ENCODE results near the gene QTRT2.

Gene QTRT2

DNA sequence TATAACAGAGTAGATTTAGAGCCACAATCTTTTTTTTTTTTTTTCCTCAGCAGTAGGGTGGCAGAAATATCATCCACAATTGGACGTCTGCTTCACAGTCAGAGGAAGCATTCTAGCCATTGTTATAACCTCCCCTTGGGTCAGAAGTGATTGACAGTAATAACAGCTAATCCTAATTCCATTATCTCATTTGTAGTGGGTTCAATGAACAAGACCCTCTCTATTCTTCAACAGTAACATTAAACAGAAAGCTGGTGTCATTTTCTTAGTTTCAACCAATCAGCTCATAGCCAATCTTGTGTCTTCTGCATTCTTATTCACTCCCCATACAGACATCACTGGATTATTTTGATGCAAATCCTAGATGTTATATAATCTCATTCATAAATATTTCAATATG is 44.6 kb downstream of the QTRT2 start:
- Histone ChIP-seq H3K4me1 (ENCODE audit: control insufficient read depth, insufficient read depth, low read length, unreplicated experiment) (no peaks in the 10 kb centered on the region), H3K36me3 (ENCODE audit: insufficient read depth, low read length) (no peaks in the 10 kb centered on the region), H3K79me2 (ENCODE audit: control insufficient read depth, insufficient read depth, low read length, unreplicated experiment) (no peaks in the 10 kb centered on the region), H3K4me3 (ENCODE audit: low read depth, low read length) (no peak overlapping the region), H2AFZ (ENCODE audit: low read length, unreplicated experiment) (no peak overlapping the region), H3K27me3 (ENCODE audit: insufficient read depth, low read length) (no peaks in the 10 kb centered on the region), H3K27ac (ENCODE audit: low read depth, low read length) (no peak overlapping the region)

DNA sequence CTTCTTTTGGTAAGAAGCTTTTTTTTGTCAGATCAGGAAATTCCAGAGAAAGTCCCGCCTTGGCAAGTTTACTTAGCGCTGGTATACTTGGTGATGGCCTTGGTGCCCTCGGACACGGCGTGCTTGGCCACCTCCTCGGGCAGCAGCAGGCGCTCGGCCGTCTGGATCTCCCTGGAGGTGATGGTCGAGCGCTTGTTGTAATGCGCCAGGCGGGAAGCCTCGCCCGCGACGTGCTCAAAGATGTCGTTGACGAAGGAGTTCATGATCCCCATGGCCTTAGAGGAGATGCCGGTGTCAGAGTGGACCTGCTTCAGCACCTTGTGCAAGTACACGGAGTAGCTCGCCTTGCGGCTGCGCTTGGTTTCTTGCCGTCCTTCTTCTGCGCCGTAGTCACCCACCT is 46.6 kb downstream of the QTRT2 start:
- Histone ChIP-seq H3K27ac (ENCODE audit: low read depth, low read length) (no peak overlapping the region), H3K27me3 (ENCODE audit: insufficient read depth, low read length) (no peaks in the 10 kb centered on the region), H2AFZ (ENCODE audit: low read length, unreplicated experiment) (no peak overlapping the region), H3K4me1 (ENCODE audit: control insufficient read depth, insufficient read depth, low read length, unreplicated experiment) (no peaks in the 10 kb centered on the region), H3K36me3 (ENCODE audit: insufficient read depth, low read length) (no peaks in the 10 kb centered on the region), H3K79me2 (ENCODE audit: control insufficient read depth, insufficient read depth, low read length, unreplicated experiment) (no peaks in the 10 kb centered on the region), H3K4me3 (ENCODE audit: low read depth, low read length) (no peak overlapping the region)

DNA sequence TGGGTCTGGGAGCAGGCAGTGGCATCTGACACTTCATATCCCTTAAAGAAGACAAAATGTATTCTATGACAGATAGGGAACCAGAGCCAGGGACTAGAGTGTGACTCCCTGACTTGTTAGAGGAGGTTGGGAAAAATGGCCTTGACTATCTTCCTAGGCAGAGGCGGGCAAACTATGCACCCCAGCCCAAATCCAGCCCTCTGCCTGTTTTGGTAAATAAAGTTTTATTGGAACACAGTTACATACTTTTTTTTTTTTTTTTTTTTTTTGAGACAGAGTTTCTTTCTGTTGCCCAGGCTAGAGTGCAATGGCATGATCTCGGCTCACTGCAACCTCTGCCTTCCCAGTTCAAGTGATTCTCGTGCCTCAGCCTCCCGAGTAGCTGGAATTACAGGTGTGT is 47.3 kb downstream of the QTRT2 start:
- H3K4me3 ChIP-seq (ENCODE audit: low read depth, low read length): no peak overlapping the region
- H3K27me3 ChIP-seq (ENCODE audit: insufficient read depth, low read length): no peaks in the 10 kb centered on the region
- no peaks in the 10 kb centered on the region for H3K36me3 ChIP-seq (ENCODE audit: insufficient read depth, low read length)
- H3K4me1 ChIP-seq (ENCODE audit: control insufficient read depth, insufficient read depth, low read length, unreplicated experiment): no peaks in the 10 kb centered on the region
- no peaks in the 10 kb centered on the region for H3K79me2 ChIP-seq (ENCODE audit: control insufficient read depth, insufficient read depth, low read length, unreplicated experiment)
- no peak overlapping the region for H3K27ac ChIP-seq (ENCODE audit: low read depth, low read length)
- no peak overlapping the region for H2AFZ ChIP-seq (ENCODE audit: low read length, unreplicated experiment)

DNA sequence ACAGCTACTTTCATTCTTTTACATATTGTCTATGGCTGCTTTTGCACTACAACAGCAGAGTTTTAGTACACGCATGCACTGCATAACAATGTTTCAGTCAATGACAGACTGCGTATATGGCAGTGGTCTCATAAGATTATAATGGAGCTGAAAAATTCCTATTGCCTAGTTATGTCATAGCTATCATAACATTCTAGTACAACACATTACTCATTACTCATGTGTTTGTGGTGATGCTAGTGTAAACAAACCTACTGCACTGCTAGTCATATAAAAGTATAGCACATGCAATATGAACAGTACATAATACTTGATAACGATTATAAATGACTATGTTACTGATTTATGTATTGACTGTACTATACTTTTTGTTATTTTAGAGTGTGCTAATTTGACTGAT is 47.9 kb downstream of the QTRT2 start:
- Histone ChIP-seq H3K4me3 (ENCODE audit: low read depth, low read length) (no peak overlapping the region), H3K27ac (ENCODE audit: low read depth, low read length) (no peak overlapping the region), H3K79me2 (ENCODE audit: control insufficient read depth, insufficient read depth, low read length, unreplicated experiment) (no peaks in the 10 kb centered on the region)

DNA sequence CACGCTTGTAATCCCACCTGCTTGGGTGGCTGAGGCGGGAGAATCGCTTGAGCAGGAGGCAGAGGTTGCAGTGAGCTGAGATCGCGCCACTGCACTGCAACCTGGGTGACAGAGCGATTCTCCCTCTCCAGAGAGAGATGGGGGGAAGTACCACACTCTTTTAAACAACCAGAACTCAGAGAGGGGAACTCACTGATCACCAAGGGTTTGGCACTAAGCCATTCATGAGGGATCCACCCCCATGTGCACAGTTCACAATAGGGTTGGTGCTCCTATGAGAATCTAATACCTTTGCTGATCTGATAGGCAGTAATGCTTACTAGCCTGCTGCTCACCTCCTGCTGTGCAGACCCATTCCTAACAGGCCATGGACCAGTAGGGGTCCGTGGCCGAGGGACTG is 51.6 kb downstream of the QTRT2 start:
- H3K27me3 ChIP-seq (ENCODE audit: insufficient read depth, low read length): 0 out of 2 replicates have a peak, but pooled peaks cover 6% of the 10 kb centered on the region
- no peak overlapping the region for H3K4me3 ChIP-seq (ENCODE audit: low read depth, low read length)
- H3K27ac ChIP-seq (ENCODE audit: low read depth, low read length): no peak overlapping the region
- no peaks in the 10 kb centered on the region for H3K79me2 ChIP-seq (ENCODE audit: control insufficient read depth, insufficient read depth, low read length, unreplicated experiment)
- no peak overlapping the region for H2AFZ ChIP-seq (ENCODE audit: low read length, unreplicated experiment)
- no peaks in the 10 kb centered on the region for H3K4me1 ChIP-seq (ENCODE audit: control insufficient read depth, insufficient read depth, low read length, unreplicated experiment)
- no peaks in the 10 kb centered on the region for H3K36me3 ChIP-seq (ENCODE audit: insufficient read depth, low read length)

More for the DNA sequence above, 47.9 kb downstream of the QTRT2 start:
- no peaks in the 10 kb centered on the region for H3K4me1 ChIP-seq (ENCODE audit: control insufficient read depth, insufficient read depth, low read length, unreplicated experiment)
- no peaks in the 10 kb centered on the region for H3K36me3 ChIP-seq (ENCODE audit: insufficient read depth, low read length)
- H2AFZ ChIP-seq (ENCODE audit: low read length, unreplicated experiment): no peak overlapping the region
- H3K27me3 ChIP-seq (ENCODE audit: insufficient read depth, low read length): no peaks in the 10 kb centered on the region

DNA sequence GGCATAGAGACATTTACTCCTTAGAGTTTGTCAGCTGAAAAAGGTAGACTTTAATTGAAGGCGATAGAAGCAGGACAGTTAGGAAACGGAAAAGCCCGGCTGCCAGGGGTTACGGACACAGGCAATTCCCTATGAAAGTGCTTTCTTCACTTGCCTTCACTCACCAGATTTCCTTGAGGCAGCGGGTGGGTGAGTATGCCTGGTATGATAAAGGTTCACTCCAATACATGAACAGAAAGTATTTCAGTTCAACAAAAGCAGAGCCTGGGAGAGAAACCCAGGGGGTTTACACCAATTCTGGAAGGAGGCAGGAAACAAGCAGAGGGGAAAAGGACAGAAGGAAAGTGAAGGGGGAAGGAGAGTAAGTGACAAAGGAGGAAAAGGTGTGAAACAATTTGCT is 53.9 kb downstream of the QTRT2 start:
- H3K36me3 ChIP-seq (ENCODE audit: insufficient read depth, low read length): no peaks in the 10 kb centered on the region
- H3K27ac ChIP-seq (ENCODE audit: low read depth, low read length): no peak overlapping the region
- H3K79me2 ChIP-seq (ENCODE audit: control insufficient read depth, insufficient read depth, low read length, unreplicated experiment): no peaks in the 10 kb centered on the region
- H3K4me1 ChIP-seq (ENCODE audit: control insufficient read depth, insufficient read depth, low read length, unreplicated experiment): no peaks in the 10 kb centered on the region
- no peak overlapping the region for H2AFZ ChIP-seq (ENCODE audit: low read length, unreplicated experiment)
- 0 out of 2 replicates have a peak, but pooled peaks cover 6% of the 10 kb centered on the region for H3K27me3 ChIP-seq (ENCODE audit: insufficient read depth, low read length)
- no peak overlapping the region for H3K4me3 ChIP-seq (ENCODE audit: low read depth, low read length)

DNA sequence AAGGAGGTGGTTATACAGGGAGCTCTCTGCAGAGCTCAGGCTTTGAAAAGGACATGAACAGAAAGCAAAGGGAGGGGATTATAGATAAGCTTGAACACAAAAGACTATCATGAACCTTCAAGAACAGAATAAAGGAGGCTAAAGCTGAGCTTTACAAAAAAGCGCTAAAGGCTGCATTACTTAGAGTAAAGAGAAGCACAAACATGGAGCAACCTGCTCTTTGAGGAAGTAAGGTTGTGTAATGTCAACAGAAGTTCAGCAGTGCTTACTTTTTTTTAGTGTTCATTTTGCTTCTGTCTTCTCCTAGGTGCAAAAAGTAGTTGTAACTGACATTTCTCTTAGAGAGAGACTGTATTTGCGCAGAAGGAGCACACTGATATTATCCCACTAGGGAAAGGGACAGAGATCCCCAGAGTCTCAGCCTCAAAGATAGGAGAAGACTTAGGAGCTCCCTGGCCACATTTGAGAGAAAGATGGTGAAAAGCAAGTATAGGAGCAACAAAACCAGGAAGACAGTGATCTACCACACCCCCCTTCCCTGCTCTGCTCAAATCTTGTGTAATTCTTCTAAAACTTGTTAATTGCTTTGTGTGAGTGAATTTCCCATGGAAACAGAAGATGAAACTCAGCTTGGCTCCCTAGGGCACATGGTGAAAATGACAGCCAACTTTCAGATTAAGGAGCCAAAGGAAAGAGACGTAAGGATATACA is 54.7 kb downstream of the QTRT2 start:
- no peak overlapping the region for H3K27ac ChIP-seq (ENCODE audit: low read depth, low read length)
- H3K4me1 ChIP-seq (ENCODE audit: control insufficient read depth, insufficient read depth, low read length, unreplicated experiment): no peaks in the 10 kb centered on the region
- H3K79me2 ChIP-seq (ENCODE audit: control insufficient read depth, insufficient read depth, low read length, unreplicated experiment): no peaks in the 10 kb centered on the region
- 0 out of 2 replicates have a peak, but pooled peaks cover 6% of the 10 kb centered on the region for H3K27me3 ChIP-seq (ENCODE audit: insufficient read depth, low read length)
- no peak overlapping the region for H3K4me3 ChIP-seq (ENCODE audit: low read depth, low read length)
- H2AFZ ChIP-seq (ENCODE audit: low read length, unreplicated experiment): no peak overlapping the region
- no peaks in the 10 kb centered on the region for H3K36me3 ChIP-seq (ENCODE audit: insufficient read depth, low read length)

DNA sequence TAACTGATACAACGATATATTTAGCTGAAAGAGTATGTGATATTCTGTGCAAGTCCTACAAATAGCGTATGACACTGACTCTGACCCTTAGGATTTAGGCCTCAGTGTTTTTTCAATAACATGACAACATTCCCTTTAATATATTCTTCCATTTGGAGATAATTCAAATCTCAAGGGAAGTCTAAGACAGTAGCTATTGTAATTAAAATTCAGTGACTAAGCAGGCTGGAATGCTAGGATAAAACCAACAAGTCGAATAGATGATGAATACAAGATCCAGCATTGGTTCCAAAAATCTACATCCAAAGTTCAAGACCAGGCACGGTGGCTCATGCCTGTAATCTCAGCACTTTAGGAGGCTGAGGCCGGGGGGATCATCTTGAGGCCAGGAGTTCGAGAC is 56.2 kb downstream of the QTRT2 start:
- Histone ChIP-seq H3K79me2 (ENCODE audit: control insufficient read depth, insufficient read depth, low read length, unreplicated experiment) (no peaks in the 10 kb centered on the region), H3K36me3 (ENCODE audit: insufficient read depth, low read length) (no peaks in the 10 kb centered on the region), H3K4me1 (ENCODE audit: control insufficient read depth, insufficient read depth, low read length, unreplicated experiment) (no peaks in the 10 kb centered on the region), H3K4me3 (ENCODE audit: low read depth, low read length) (no peak overlapping the region), H3K27me3 (ENCODE audit: insufficient read depth, low read length) (0 out of 2 replicates have a peak, but pooled peaks cover 6% of the 10 kb centered on the region), H2AFZ (ENCODE audit: low read length, unreplicated experiment) (no peak overlapping the region), H3K27ac (ENCODE audit: low read depth, low read length) (no peak overlapping the region)

DNA sequence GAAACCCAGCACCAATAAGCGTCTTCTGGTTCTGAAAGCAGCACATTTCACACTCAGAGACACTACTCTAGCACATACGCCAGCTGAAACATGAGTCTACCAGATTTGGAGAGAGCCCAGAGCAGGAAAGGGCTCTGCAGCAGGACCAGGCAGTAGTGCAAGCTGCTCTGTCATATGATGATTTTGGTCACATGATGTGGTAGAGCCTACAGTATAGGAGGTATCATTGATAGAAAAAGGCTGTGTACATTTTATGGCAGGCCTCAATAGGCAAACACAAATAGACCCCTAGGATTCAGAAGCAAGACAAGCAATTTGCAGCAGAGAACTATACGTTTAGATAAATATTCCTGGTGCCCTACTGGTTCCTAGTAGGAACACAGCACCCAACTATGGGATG is 58.2 kb downstream of the QTRT2 start:
- Histone ChIP-seq H3K27me3 (ENCODE audit: insufficient read depth, low read length) (0 out of 2 replicates have a peak, but pooled peaks cover 6% of the 10 kb centered on the region), H3K79me2 (ENCODE audit: control insufficient read depth, insufficient read depth, low read length, unreplicated experiment) (no peaks in the 10 kb centered on the region), H3K4me1 (ENCODE audit: control insufficient read depth, insufficient read depth, low read length, unreplicated experiment) (peaks cover 2% of the 10 kb centered on the region), H2AFZ (ENCODE audit: low read length, unreplicated experiment) (no peak overlapping the region), H3K36me3 (ENCODE audit: insufficient read depth, low read length) (no peaks in the 10 kb centered on the region), H3K4me3 (ENCODE audit: low read depth, low read length) (no peak overlapping the region), H3K27ac (ENCODE audit: low read depth, low read length) (no peak overlapping the region)

DNA sequence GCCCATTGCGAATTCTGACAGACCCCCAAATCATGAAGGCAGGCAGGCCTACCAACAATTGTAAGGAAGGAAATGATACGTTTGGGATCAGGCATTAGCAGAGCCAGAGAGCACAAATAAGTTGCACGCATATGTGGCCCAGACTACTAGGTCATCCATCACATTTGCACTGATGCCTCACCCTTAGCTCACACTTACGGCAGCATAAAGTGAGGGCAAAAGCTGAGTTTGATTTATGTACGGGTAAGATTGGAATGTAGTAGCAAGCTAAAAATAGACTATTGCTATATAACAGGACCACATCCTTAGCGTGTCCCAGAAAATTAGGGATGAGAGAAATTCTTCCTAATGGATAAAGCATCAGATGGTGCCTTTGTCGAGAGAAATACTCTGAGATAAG is 58.6 kb downstream of the QTRT2 start:
- Histone ChIP-seq H3K27me3 (ENCODE audit: insufficient read depth, low read length) (0 out of 2 replicates have a peak, but pooled peaks cover 5% of the 10 kb centered on the region), H3K27ac (ENCODE audit: low read depth, low read length) (no peak overlapping the region), H3K4me1 (ENCODE audit: control insufficient read depth, insufficient read depth, low read length, unreplicated experiment) (peaks cover 6% of the 10 kb centered on the region), H3K36me3 (ENCODE audit: insufficient read depth, low read length) (no peaks in the 10 kb centered on the region), H3K79me2 (ENCODE audit: control insufficient read depth, insufficient read depth, low read length, unreplicated experiment) (no peaks in the 10 kb centered on the region), H2AFZ (ENCODE audit: low read length, unreplicated experiment) (no peak overlapping the region), H3K4me3 (ENCODE audit: low read depth, low read length) (no peak overlapping the region)

DNA sequence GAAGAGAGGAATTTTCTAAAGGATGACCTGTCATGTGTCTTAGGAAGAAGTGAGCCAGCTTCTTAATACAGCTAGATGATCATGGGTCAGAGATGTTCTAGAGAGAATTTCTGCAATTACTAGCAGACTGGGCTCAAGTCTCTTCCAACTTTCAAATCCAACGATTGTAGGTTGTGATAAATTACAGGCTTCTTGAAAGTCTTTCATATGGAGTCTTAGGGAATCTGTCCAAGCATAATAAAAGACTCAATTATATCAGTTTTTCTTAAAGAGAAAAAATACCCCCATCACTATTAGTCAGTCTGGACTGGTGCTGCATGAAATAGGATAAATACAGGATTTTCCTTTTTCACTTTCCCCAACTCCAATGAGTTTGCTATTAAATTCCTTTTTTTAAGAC is 63.2 kb downstream of the QTRT2 start:
- peaks cover 24% of the 10 kb centered on the region for H3K4me1 ChIP-seq (ENCODE audit: control insufficient read depth, insufficient read depth, low read length, unreplicated experiment)
- no peak overlapping the region for H2AFZ ChIP-seq (ENCODE audit: low read length, unreplicated experiment)
- H3K4me3 ChIP-seq (ENCODE audit: low read depth, low read length): no peak overlapping the region

More for the DNA sequence above, 63.2 kb downstream of the QTRT2 start:
- H3K79me2 ChIP-seq (ENCODE audit: control insufficient read depth, insufficient read depth, low read length, unreplicated experiment): no peaks in the 10 kb centered on the region
- no peaks in the 10 kb centered on the region for H3K27me3 ChIP-seq (ENCODE audit: insufficient read depth, low read length)
- no peak overlapping the region for H3K27ac ChIP-seq (ENCODE audit: low read depth, low read length)
- no peaks in the 10 kb centered on the region for H3K36me3 ChIP-seq (ENCODE audit: insufficient read depth, low read length)
